Spleen (tissue), 11 donors: ENCODE data around the gene MROH8. TPM values are rescaled to one million over a fixed set of nuclear protein-coding genes. Genes with fewer than 3 reads are reported as not detected.

Experiments used
- DNase-seq: peaks from one replicate; pipeline ENCODE4 v3.0.0-alpha.2; 2020
- H3K27ac ChIP-seq, 8 donors: fragments of 200-600 bp; sonication (generic) in 7 of 8; 1 replicate in 4 of 8; 2 replicates in 4 of 8; pipeline versions ENCODE4 v1.5.0 to v1.8.0; 2016 to 2021; ENCODE audit warnings: inconsistent platforms in 4 of 8, mild to moderate bottlenecking in 4 of 8, moderate library complexity in 1 of 8
- H3K27me3 ChIP-seq, 7 donors: fragments of 200-600 bp; sonication (generic) in 6 of 7; replicated peaks in 1 of 7; 1 replicate in 4 of 7; 2 replicates in 3 of 7; pipeline versions ENCODE4 v1.5.0 to v1.8.0; 2016 to 2021; ENCODE audit warnings: inconsistent platforms in 3 of 7, mild to moderate bottlenecking in 1 of 7
- H3K36me3 ChIP-seq, 6 donors: fragments of 200-600 bp; sonication (generic) in 5 of 6; 1 replicate in 4 of 6; 2 replicates in 2 of 6; pipeline versions ENCODE4 v1.5.0 to v1.8.0; 2016 to 2021; ENCODE audit warnings: inconsistent platforms in 2 of 6
- H3K4me1 ChIP-seq, 6 donors: fragments of 200-600 bp; sonication (generic) in 5 of 6; 1 replicate in 3 of 6; 2 replicates in 3 of 6; pipeline versions ENCODE4 v1.5.0 to v1.8.0; 2016 to 2021; ENCODE audit warnings: inconsistent platforms in 3 of 6
- H3K4me3 ChIP-seq, 8 donors: fragments of 200-600 bp; sonication (generic) in 7 of 8; 1 replicate in 4 of 8; 2 replicates in 4 of 8; pipeline versions ENCODE4 v1.5.0 to v1.8.0; 2016 to 2021; ENCODE audit warnings: inconsistent platforms in 4 of 8, mild to moderate bottlenecking in 4 of 8, moderate library complexity in 2 of 8
- H3K9me3 ChIP-seq, 8 donors: fragments of 200-600 bp; sonication (generic) in 7 of 8; 1 replicate in 4 of 8; 2 replicates in 4 of 8; pipeline versions ENCODE4 v1.5.0 to v1.8.0; 2016 to 2021; ENCODE audit warnings: inconsistent platforms in 4 of 8
- POLR2A ChIP-seq, 3 donors: fragments of 450-650 bp; IDR thresholded peaks; one replicate each; pipeline ENCODE4 v1.5.1; 2017; ENCODE audit warnings: antibody characterized with exemption in 3 of 3, mild to moderate bottlenecking in 1 of 3
- POLR2AphosphoS5 ChIP-seq, 3 donors: sonication (generic); formaldehyde crosslinking; IDR thresholded peaks; one replicate each; pipeline ENCODE4 v1.5.1; 2017; ENCODE audit warnings: antibody characterized with exemption in 3 of 3
- WGBS, 5 donors: extraction: QIAGEN DNeasy Blood & Tissue Kit in 3 of 5; methylation state at CpG; one replicate each; pipeline versions ENCODE4 v1.1.5 to v1.1.7; 2013 to 2018; 5-methylcytosine and 5-hydroxymethylcytosine counted together
- intact Hi-C: fragments of 100-400 bp; cut with DNase I; formaldehyde crosslinking; loops from one replicate; pipeline ENCODE4 v1.15.0; 2023; ENCODE audit warnings: low total_unique reads
- polyA plus RNA-seq, 3 donors: library from polyadenylated mRNA; stranded (reverse); fragments of 200-250 nt; gene quantifications; one replicate each; pipeline ENCODE4 v1.2.1, GENCODE V29; 2013
- total RNA-seq, 7 donors: library from RNA; depleted of rRNA in 3 of 7; stranded (reverse); fragments of >200 nt in 3 of 7; fragmentation: NEBNext Ultra II Directional in 4 of 7; extraction: Animal tissue kit (Norgen Biotek cat#: 25700) in 4 of 7; gene quantifications; one replicate each; pipeline versions ENCODE4 v1.1.0 to v1.2.1, GENCODE V29; 2016 to 2021
- TF ChIP-seq, protein P1 (sequence below), 11 experiments: fragments of 200-600 bp in 7 of 11; fragments of 450-650 bp in 4 of 11; sonication (generic) in 4 of 11; IDR thresholded peaks in 8 of 11; conservative IDR thresholded peaks in 3 of 11; 1 replicate in 7 of 11; 2 replicates in 4 of 11; pipeline versions ENCODE4 v1.4.0 to v1.8.0; 2016 to 2021; ENCODE audit warnings: antibody characterized with exemption in 11 of 11, inconsistent platforms in 4 of 11, mild to moderate bottlenecking in 1 of 11
- donor health status: healthy with polysubstance abuse.
- donor health status: DM: no; HTN: no; CAD: no; lungs with moderate emphysema.
- donor health status: DM: no; HTN: no; CAD: no.
- donor health status: Bipolar disorder and iron deficiency.
- donor health status: healthy.
- donor health status: DM: no; HTN: no; CAD: no.
- donor health status: DM: yes; HTN: yes; CAD: no.

Gene MROH8
- total and polyA plus RNA-seq, 10 donors: 0.97 to 4.0 (median 3.1) TPM

DNA sequence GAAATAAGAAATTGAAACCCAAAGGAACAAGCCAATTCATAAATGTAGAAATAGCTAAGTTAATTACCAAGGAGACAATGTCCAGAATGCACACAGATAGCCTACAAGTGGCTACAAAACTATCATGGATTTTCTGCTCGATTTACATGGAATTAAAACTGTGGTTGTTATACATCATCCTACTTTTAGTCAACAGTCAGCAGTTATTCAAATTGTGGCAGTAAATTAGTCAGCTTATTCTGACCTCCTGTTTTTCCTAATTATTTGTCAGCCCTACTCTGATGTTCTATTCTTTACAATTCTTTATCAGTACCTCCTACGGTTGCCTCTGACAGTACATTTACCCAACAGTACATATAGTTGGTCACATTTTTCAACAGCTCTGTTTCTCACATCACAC lies 113.2 kb downstream of the MROH8 start:
- Histone ChIP-seq H3K27me3 (no peaks in the 10 kb centered on the region), H3K4me3 (no peak overlapping the region), H3K9me3 (no peaks in the 10 kb centered on the region), H3K36me3 (peaks cover 2 to 68% (median 29%) of the 10 kb centered on the region in 6 donors), H3K27ac (no peak overlapping the region), H3K4me1 (peaks cover 0 to 2% (median 0%) of the 10 kb centered on the region in 6 donors)
- TF ChIP-seq POLR2A (IDR thresholded peaks at IDR 0.05) (no peak), POLR2AphosphoS5 (IDR thresholded peaks at IDR 0.05) (no peak)
- TF ChIP-seq, protein P1, sequence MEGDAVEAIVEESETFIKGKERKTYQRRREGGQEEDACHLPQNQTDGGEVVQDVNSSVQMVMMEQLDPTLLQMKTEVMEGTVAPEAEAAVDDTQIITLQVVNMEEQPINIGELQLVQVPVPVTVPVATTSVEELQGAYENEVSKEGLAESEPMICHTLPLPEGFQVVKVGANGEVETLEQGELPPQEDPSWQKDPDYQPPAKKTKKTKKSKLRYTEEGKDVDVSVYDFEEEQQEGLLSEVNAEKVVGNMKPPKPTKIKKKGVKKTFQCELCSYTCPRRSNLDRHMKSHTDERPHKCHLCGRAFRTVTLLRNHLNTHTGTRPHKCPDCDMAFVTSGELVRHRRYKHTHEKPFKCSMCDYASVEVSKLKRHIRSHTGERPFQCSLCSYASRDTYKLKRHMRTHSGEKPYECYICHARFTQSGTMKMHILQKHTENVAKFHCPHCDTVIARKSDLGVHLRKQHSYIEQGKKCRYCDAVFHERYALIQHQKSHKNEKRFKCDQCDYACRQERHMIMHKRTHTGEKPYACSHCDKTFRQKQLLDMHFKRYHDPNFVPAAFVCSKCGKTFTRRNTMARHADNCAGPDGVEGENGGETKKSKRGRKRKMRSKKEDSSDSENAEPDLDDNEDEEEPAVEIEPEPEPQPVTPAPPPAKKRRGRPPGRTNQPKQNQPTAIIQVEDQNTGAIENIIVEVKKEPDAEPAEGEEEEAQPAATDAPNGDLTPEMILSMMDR (IDR thresholded peaks at IDR 0.05 in 8 of 11, conservative IDR thresholded peaks at IDR 0.05 in 3 of 11): no peak
- 82 to 92% (median 86%) methylated on average over 2 of the region's 2 CpGs for WGBS, 5 donors
- intact Hi-C loops: no loop called here
- no peak for DNase-seq

DNA sequence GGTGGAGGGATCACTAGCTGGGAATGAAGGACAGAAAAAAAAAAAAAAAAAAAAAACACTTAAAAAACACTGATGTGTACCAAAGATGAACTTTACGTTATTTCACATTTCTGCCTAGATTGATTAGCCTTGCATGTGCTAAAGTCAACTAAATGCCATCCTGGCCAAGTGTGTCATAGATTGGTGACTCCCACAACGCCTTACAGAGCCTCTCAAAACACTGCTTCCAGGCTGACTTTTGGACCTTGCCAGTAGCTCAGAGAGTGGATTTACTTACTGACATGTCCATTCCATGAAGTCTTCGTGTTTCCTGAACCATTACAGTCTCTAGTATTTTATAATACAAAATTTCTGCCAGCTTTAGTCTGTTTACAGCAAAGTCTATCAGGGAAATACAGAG lies 124.1 kb downstream of the MROH8 start:
- WGBS, 5 donors: 94 to 99% (median 95%) methylated on average over 3 of the region's 3 CpGs
- DNase-seq: no peak
- H3K27me3 ChIP-seq: no peaks in the 10 kb centered on the region
- no peaks in the 10 kb centered on the region for H3K4me1 ChIP-seq
- peaks cover 0 to 95% (median 53%) of the 10 kb centered on the region in 6 donors for H3K36me3 ChIP-seq
- intact Hi-C loops: no loop called here
- no peak overlapping the region for H3K27ac ChIP-seq
- no peaks in the 10 kb centered on the region for H3K9me3 ChIP-seq
- no peak for TF ChIP-seq POLR2AphosphoS5 (IDR thresholded peaks at IDR 0.05)
- TF ChIP-seq, protein P1 (IDR thresholded peaks at IDR 0.05 in 8 of 11, conservative IDR thresholded peaks at IDR 0.05 in 3 of 11): no peak
- no peak for TF ChIP-seq POLR2A (IDR thresholded peaks at IDR 0.05)
- H3K4me3 ChIP-seq: no peak overlapping the region

DNA sequence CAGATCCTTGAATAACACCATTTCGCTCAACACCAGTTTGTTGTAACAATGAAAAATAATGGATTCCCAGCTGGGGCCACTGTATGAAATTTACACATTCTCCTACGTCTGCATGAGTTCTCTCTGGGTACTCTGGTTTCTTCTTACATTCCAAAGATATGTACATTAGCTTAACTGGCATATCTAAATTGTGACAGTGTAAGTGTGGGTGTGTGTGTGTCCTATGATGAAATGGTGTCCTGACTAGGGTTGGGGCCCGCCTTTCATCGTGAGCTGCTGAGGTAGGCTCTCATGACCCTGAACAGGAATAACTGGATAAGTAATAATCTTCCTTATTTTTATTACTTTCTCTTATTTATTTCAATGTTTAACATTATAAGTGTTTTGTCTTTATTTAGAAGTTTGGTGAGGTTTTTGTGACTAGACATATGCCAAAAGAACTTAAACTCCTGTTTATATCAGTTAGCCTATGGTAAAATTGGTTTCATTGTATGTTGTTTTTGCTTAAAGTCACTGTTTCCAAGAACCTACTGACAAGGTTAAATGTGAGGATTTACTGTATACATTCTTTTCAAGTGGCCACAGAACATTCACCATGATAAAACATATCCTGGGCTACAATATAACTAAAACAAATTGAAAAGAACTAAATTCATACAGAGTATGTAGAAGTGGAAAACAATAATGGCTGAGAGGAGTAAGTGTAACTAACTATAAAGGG lies 126.0 kb downstream of the MROH8 start:
- Histone ChIP-seq H3K36me3 (peaks cover 0 to 95% (median 47%) of the 10 kb centered on the region in 6 donors), H3K9me3 (no peaks in the 10 kb centered on the region), H3K4me1 (no peaks in the 10 kb centered on the region), H3K27me3 (no peaks in the 10 kb centered on the region), H3K27ac (no peak overlapping the region), H3K4me3 (no peak overlapping the region)
- intact Hi-C loops: no loop called here
- TF ChIP-seq POLR2AphosphoS5 (IDR thresholded peaks at IDR 0.05) (no peak), POLR2A (IDR thresholded peaks at IDR 0.05) (no peak)
- TF ChIP-seq, protein P1 (IDR thresholded peaks at IDR 0.05 in 8 of 11, conservative IDR thresholded peaks at IDR 0.05 in 3 of 11): no peak
- no peak for DNase-seq
- WGBS, 5 donors: 94 to 99% (median 97%) methylated on average over 4 of the region's 4 CpGs

Other genes with a start within 250 kb of the MROH8 start
- 100 to 1,000 TPM; 173 to 238 (median 219) TPM for gene SAMHD1, start 227.8 kb downstream of the MROH8 start, total RNA-seq
- 10 to 100 TPM; 52.3 to 88.7 (median 57.2) TPM for gene SAMHD1, start 227.8 kb downstream of the MROH8 start, polyA plus RNA-seq
- gene RBL1, start 83.6 kb downstream of the MROH8 start, total RNA-seq: 10 to 100 TPM in 6 of 7 donors, 1 to 10 TPM in 1; 8.9 to 18.8 (median 12.1) TPM
- 1 to 10 TPM; 1.8 to 2.7 (median 2.4) TPM for gene RBL1, start 83.6 kb downstream of the MROH8 start, polyA plus RNA-seq
- gene RPN2, start 218 bp downstream of the MROH8 start, total RNA-seq: 100 to 1,000 TPM; 118 to 161 (median 131) TPM
- gene RPN2, start 218 bp downstream of the MROH8 start, polyA plus RNA-seq: 10 to 100 TPM; 45.7 to 56.1 (median 53.4) TPM
- gene GHRH, start 82.3 kb upstream of the MROH8 start, total RNA-seq: not detected
- gene GHRH, start 82.3 kb upstream of the MROH8 start, polyA plus RNA-seq: not detected
- 10 to 100 TPM; 10.7 to 24.7 (median 18.1) TPM for gene MANBAL, start 110.1 kb upstream of the MROH8 start, total RNA-seq
- 10 to 100 TPM; 30.2 to 33.0 (median 32.3) TPM for gene MANBAL, start 110.1 kb upstream of the MROH8 start, polyA plus RNA-seq
- gene SRC, start 166.6 kb upstream of the MROH8 start, total RNA-seq: 10 to 100 TPM; 27.3 to 68.0 (median 36.1) TPM
- 10 to 100 TPM in 2 of 3 donors, 1 to 10 TPM in 1; 7.0 to 28.7 (median 10.1) TPM for gene SRC, start 166.6 kb upstream of the MROH8 start, polyA plus RNA-seq